Sigmoid colon (tissue), 7 donors: Measurements from ENCODE around the gene PTGR3. TPM values are rescaled to one million over a fixed set of nuclear protein-coding genes. Genes with fewer than 3 reads are reported as not detected.

ENCODE experiments used
- DNase-seq: peaks from one replicate; pipeline ENCODE4 v3.0.0-alpha.2; 2019
- H3K27ac ChIP-seq, 4 donors: fragments of 200-600 bp; sonication (generic); one replicate each; pipeline ENCODE4 v1.5.1; 2016 to 2019; ENCODE audit warnings: mild to moderate bottlenecking in 1 of 4
- H3K27me3 ChIP-seq, 3 donors: fragments of 200-600 bp; sonication (generic); one replicate each; pipeline ENCODE4 v1.5.1; 2019; ENCODE audit warnings: mild to moderate bottlenecking in 1 of 3
- H3K36me3 ChIP-seq, 4 donors: fragments of 200-600 bp; sonication (generic); one replicate each; pipeline ENCODE4 v1.5.1; 2016 to 2019
- H3K4me1 ChIP-seq, 4 donors: fragments of 200-600 bp; sonication (generic); one replicate each; pipeline ENCODE4 v1.5.1; 2017 to 2019
- H3K4me3 ChIP-seq, 4 donors: fragments of 200-600 bp; sonication (generic); one replicate each; pipeline ENCODE4 v1.5.1; 2017 to 2019; ENCODE audit warnings: mild to moderate bottlenecking in 2 of 4, moderate library complexity in 1 of 4
- H3K9me3 ChIP-seq, 4 donors: fragments of 200-600 bp in 3 of 4; sonication (generic) in 3 of 4; one replicate each; pipeline versions ENCODE4 v1.5.1 to v1.6.1; 2013 to 2019
- CTCF ChIP-seq, 4 experiments: fragments of 450-650 bp in 3 of 4; fragments of 200-600 bp in 1 of 4; IDR thresholded peaks; one replicate each; pipeline ENCODE4 v1.5.1; 2016 to 2019; ENCODE audit warnings: antibody characterized with exemption in 4 of 4, mild to moderate bottlenecking in 3 of 4, moderate library complexity in 2 of 4
- EP300 ChIP-seq, 4 donors: sonication (generic); formaldehyde crosslinking; IDR thresholded peaks; one replicate each; pipeline ENCODE4 v1.6.1; 2017; ENCODE audit warnings: antibody characterized with exemption in 4 of 4
- POLR2A ChIP-seq, 2 donors: fragments of 450-650 bp; IDR thresholded peaks; one replicate each; pipeline ENCODE4 v1.6.1; 2016; ENCODE audit warnings: antibody characterized with exemption in 2 of 2, mild to moderate bottlenecking in 2 of 2, moderate library complexity in 2 of 2
- POLR2AphosphoS5 ChIP-seq, 4 donors: sonication (generic); formaldehyde crosslinking; IDR thresholded peaks; one replicate each; pipeline ENCODE4 v1.6.1; 2017; ENCODE audit warnings: antibody characterized with exemption in 4 of 4
- WGBS, 2 donors: extraction: QIAGEN DNeasy Blood & Tissue Kit; methylation state at CpG; one replicate each; pipeline ENCODE4 v1.1.7; 2013; 5-methylcytosine and 5-hydroxymethylcytosine counted together
- intact Hi-C: fragments of 100-400 bp; cut with DNase I; formaldehyde crosslinking; loops from one replicate; pipeline ENCODE4 v1.15.1; 2023
- polyA plus RNA-seq, 3 donors: library from polyadenylated mRNA; stranded (reverse); fragments of 200-250 nt; gene quantifications; one replicate each; pipeline ENCODE4 v1.2.3, GENCODE V29; 2013
- total RNA-seq, 4 donors: library from RNA; depleted of rRNA; stranded (reverse); fragments of >200 nt; gene quantifications; one replicate each; pipeline ENCODE4 v1.1.0, GENCODE V29; 2016
- donor health status: healthy with polysubstance abuse.
- donor health status: Bipolar disorder and iron deficiency.
- donor health status: healthy.

The PTGR3 gene
- total and polyA plus RNA-seq, 7 donors, result 22.7 to 33.8 (median 25.7) TPM

- WGBS, 2 donors, result 82 to 85% methylated on average over 18 of the region's 18 CpGs
- peaks cover 0 to 80% (median 46%) of the 10 kb centered on the region in 4 donors for H3K4me1 ChIP-seq
- peak overlapping the region in 2 of 4 donors; percentile 79 to 84 for H3K27ac ChIP-seq
- no peak overlapping the region for H3K4me3 ChIP-seq
- TF ChIP-seq POLR2A (IDR thresholded peaks at IDR 0.05) (no peak), CTCF (IDR thresholded peaks at IDR 0.05) (no peak)
- DNase-seq, result no peak
- no peaks in the 10 kb centered on the region for H3K27me3 ChIP-seq
- intact Hi-C loops, result loop anchor here (5.0 kb wide), 1 partner anchor 38 kb away; the partner anchor contains the start of gene TSHZ1
- H3K9me3 ChIP-seq, result no peaks in the 10 kb centered on the region
- H3K36me3 ChIP-seq, result no peaks in the 10 kb centered on the region
Observed at GRCh38 chr18:75249672-75250470, 40.9 kb upstream of the PTGR3 start.

- H3K36me3 ChIP-seq, result no peaks in the 10 kb centered on the region
- no peaks in the 10 kb centered on the region for H3K27me3 ChIP-seq
- no peak for DNase-seq
- H3K4me1 ChIP-seq, result peaks cover 0 to 80% (median 48%) of the 10 kb centered on the region in 4 donors
- peak overlapping the region; percentile 48 to 84 (median 81) for H3K27ac ChIP-seq
- WGBS, 2 donors, result 93 to 94% methylated on average over 9 of the region's 9 CpGs
- H3K9me3 ChIP-seq, result no peaks in the 10 kb centered on the region
- intact Hi-C loops, result loop anchor here (5.0 kb wide), 1 partner anchor 37 kb away; the partner anchor contains the start of gene TSHZ1
- TF ChIP-seq CTCF (IDR thresholded peaks at IDR 0.05), result no peak
- no peak for TF ChIP-seq POLR2A (IDR thresholded peaks at IDR 0.05)
- no peak for TF ChIP-seq POLR2AphosphoS5 (IDR thresholded peaks at IDR 0.05)
- TF ChIP-seq EP300 (IDR thresholded peaks at IDR 0.05), result no peak
- peak overlapping the region in 1 of 4 donors; percentile 14 for H3K4me3 ChIP-seq
Observed at GRCh38 chr18:75249175-75249518, 40.2 kb upstream of the PTGR3 start.

GRCh38 chr18:75248426-75249174 lies 39.7 kb upstream of the PTGR3 start:
- Histone ChIP-seq H3K4me1 (peaks cover 0 to 80% (median 47%) of the 10 kb centered on the region in 4 donors), H3K4me3 (peak overlapping the region in 3 of 4 donors; percentile 40 to 49 (median 48)), H3K9me3 (no peaks in the 10 kb centered on the region), H3K27ac (peak overlapping the region; percentile 78 to 84 (median 81)), H3K36me3 (no peaks in the 10 kb centered on the region), H3K27me3 (no peaks in the 10 kb centered on the region)
- 76 to 84% methylated on average over 20 of the region's 20 CpGs for WGBS, 2 donors
- intact Hi-C loops, result loop anchor here (5.0 kb wide), 1 partner anchor 36 kb away; the partner anchor contains the start of gene TSHZ1
- TF ChIP-seq POLR2A (IDR thresholded peaks at IDR 0.05) (no peak), POLR2AphosphoS5 (IDR thresholded peaks at IDR 0.05) (no peak), EP300 (IDR thresholded peaks at IDR 0.05) (no peak), CTCF (IDR thresholded peaks at IDR 0.05) (no peak)
- DNase-seq, result no peak

- H3K4me3 ChIP-seq, result peak overlapping the region; percentile 16 to 49 (median 44)
- no peak for DNase-seq
- H3K36me3 ChIP-seq, result no peaks in the 10 kb centered on the region
- H3K9me3 ChIP-seq, result no peaks in the 10 kb centered on the region
- TF ChIP-seq EP300 (IDR thresholded peaks at IDR 0.05), result no peak
- TF ChIP-seq POLR2AphosphoS5 (IDR thresholded peaks at IDR 0.05), result peak in 1 of 4 donors; percentile 11
- peaks cover 0 to 73% (median 44%) of the 10 kb centered on the region in 4 donors for H3K4me1 ChIP-seq
- H3K27me3 ChIP-seq, result no peaks in the 10 kb centered on the region
- H3K27ac ChIP-seq, result peak overlapping the region; percentile 78 to 84 (median 81)
- 23 to 30% methylated on average over 8 of the region's 8 CpGs for WGBS, 2 donors
- intact Hi-C loops, result loop anchor here (5.0 kb wide), 1 partner anchor 36 kb away; the partner anchor contains the start of gene TSHZ1
Observed at GRCh38 chr18:75247611-75248421, 38.9 kb upstream of the PTGR3 start.
